Heart left ventricle (tissue), 13 donors: ENCODE measurements around the gene LRRC53.

Experiments
- CTCF ChIP-seq, 12 donors: fragments of 200-600 bp; sonication (generic) in 4 of 12; IDR thresholded peaks; one replicate each; pipeline versions ENCODE4 v1.5.0 to v1.8.0; 2018 to 2022; ENCODE audit warnings: antibody characterized with exemption in 12 of 12, mild to moderate bottlenecking in 5 of 12
- POLR2A ChIP-seq, 2 donors: fragments of 450-650 bp; IDR thresholded peaks; one replicate each; pipeline ENCODE4 v1.6.1; 2017; ENCODE audit warnings: antibody characterized with exemption in 2 of 2, mild to moderate bottlenecking in 2 of 2, moderate library complexity in 2 of 2
- donor health status: ischemic (EF 13 %, LVEDD 7.1; RV severe dilation, severe dysfunction).
- donor health status: DM: no; HTN: yes; CAD: no.
- donor health status: DM: no; HTN: no; CAD: no.
- donor health status: ischemic (EF 25% LVEDD 6.9; RV normal size, moderate dysfunction).
- donor health status: ischemic (EF 25% LVEDD 5.7; RV mildly dilated, moderate dysfunction).
- donor health status: ischemic (EF 35%, LVEDD 5.7; RV mildly dilated, moderate dysfunction).
- donor health status: nonischemic (EF 11% LVEDD 7.7; RV severe dilation, severe dysfunction).
- donor health status: DM: yes; HTN: yes; CAD: no.
- donor health status: PGD.
- donor health status: ischemic (EF 29% LVEDD 5.4; RV normal size, mild dysfunction).
- donor health status: nonischemic (EF 23%, LVEDD 6.1; RV moderate dilation, normal function).

GRCh38 chr1:74434321-74434720, 78.1 kb downstream of the LRRC53 start:
- TF ChIP-seq CTCF (IDR thresholded peaks at IDR 0.05), result no peak
- no peak for TF ChIP-seq POLR2A (IDR thresholded peaks at IDR 0.05)
